ENCODE data around the gene TMEM138.

GRCh38 chr11:61359516-61359915 is 2.7 kb upstream of the TMEM138 start:
- TF ChIP-seq POLR2A (IDR thresholded peaks at IDR 0.05; ENCODE audit: low read length) (no peak), GATA1 (IDR thresholded peaks at IDR 0.05; ENCODE audit: low read depth, low read length) (no peak)

All from erythroblast (primary cell).